ENCODE measurements around the gene MOK.

MOK gene

GRCh38 chr14:102213470-102213869 lies 91.5 kb downstream of the MOK start:
- no peak overlapping the region for H3K4me3 ChIP-seq (ENCODE audit: low read depth, low read length)
- TF ChIP-seq, protein P1, sequence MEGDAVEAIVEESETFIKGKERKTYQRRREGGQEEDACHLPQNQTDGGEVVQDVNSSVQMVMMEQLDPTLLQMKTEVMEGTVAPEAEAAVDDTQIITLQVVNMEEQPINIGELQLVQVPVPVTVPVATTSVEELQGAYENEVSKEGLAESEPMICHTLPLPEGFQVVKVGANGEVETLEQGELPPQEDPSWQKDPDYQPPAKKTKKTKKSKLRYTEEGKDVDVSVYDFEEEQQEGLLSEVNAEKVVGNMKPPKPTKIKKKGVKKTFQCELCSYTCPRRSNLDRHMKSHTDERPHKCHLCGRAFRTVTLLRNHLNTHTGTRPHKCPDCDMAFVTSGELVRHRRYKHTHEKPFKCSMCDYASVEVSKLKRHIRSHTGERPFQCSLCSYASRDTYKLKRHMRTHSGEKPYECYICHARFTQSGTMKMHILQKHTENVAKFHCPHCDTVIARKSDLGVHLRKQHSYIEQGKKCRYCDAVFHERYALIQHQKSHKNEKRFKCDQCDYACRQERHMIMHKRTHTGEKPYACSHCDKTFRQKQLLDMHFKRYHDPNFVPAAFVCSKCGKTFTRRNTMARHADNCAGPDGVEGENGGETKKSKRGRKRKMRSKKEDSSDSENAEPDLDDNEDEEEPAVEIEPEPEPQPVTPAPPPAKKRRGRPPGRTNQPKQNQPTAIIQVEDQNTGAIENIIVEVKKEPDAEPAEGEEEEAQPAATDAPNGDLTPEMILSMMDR (IDR thresholded peaks at IDR 0.05; ENCODE audit: low read depth, low read length) = no peak
- TF ChIP-seq POLR2A (IDR thresholded peaks at IDR 0.05; ENCODE audit: extremely low read depth, insufficient read length) (no peak), MYC (IDR thresholded peaks at IDR 0.05; ENCODE audit: low read depth, low read length) (no peak)
- TF ChIP-seq, protein P2, sequence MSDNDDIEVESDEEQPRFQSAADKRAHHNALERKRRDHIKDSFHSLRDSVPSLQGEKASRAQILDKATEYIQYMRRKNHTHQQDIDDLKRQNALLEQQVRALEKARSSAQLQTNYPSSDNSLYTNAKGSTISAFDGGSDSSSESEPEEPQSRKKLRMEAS (IDR thresholded peaks at IDR 0.05; ENCODE audit: low read depth, low read length) = no peak
- DNase-seq (ENCODE audit: low read depth) = no peak

DNA sequence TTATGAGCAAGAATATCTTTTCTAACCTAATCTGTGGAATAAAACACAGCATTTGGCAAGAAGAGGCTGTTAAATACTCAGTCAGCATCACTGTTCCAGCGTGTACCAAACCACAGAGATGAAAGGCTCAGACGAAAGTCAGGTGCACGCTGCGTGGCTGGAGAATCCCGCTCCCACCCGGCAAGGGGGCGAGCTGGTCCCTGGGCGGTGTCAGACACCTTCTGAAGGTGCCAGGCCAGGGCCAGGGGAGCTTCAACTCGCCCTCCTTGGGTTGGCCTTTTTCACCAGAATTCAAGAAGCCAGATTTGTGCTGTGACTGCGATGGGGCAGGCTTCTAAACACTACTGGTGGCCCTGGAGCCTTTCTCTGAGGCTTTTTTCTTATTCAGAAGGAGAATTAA lies 92.1 kb downstream of the MOK start:
- H3K4me3 ChIP-seq (ENCODE audit: low read depth, low read length) = no peak overlapping the region
- DNase-seq (ENCODE audit: low read depth) = no peak
- TF ChIP-seq, protein P1 (IDR thresholded peaks at IDR 0.05; ENCODE audit: low read depth, low read length) = no peak
- TF ChIP-seq, protein P2 (IDR thresholded peaks at IDR 0.05; ENCODE audit: low read depth, low read length) = no peak
- TF ChIP-seq MYC (IDR thresholded peaks at IDR 0.05; ENCODE audit: low read depth, low read length) (no peak), POLR2A (IDR thresholded peaks at IDR 0.05; ENCODE audit: extremely low read depth, insufficient read length) (no peak)

DNA sequence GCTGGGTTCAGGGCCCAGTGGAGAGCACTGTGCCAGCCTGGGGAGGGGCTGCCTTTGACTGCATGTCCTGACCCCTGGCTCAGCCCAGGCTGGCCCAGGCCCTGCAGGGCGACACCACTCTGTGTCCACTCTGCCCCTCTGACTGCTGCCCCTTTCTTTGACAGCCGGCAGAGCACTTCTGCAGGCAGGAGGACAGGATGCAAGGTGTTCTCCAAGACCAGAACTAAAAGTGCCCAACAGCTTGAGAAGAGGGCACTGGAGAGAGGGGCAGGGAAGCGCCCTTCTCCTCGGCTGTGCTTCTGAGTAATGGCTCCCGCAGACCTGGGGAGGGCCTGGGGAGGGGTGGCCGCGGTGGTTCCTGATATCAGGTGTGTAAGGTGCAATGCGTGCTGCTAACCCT lies 92.6 kb downstream of the MOK start:
- H3K4me3 ChIP-seq (ENCODE audit: low read depth, low read length) = no peak overlapping the region
- DNase-seq (ENCODE audit: low read depth) = no peak
- TF ChIP-seq, protein P2 (IDR thresholded peaks at IDR 0.05; ENCODE audit: low read depth, low read length) = no peak
- TF ChIP-seq, protein P1 (IDR thresholded peaks at IDR 0.05; ENCODE audit: low read depth, low read length) = no peak
- TF ChIP-seq MYC (IDR thresholded peaks at IDR 0.05; ENCODE audit: low read depth, low read length) = no peak
- no peak for TF ChIP-seq POLR2A (IDR thresholded peaks at IDR 0.05; ENCODE audit: extremely low read depth, insufficient read length)

DNA sequence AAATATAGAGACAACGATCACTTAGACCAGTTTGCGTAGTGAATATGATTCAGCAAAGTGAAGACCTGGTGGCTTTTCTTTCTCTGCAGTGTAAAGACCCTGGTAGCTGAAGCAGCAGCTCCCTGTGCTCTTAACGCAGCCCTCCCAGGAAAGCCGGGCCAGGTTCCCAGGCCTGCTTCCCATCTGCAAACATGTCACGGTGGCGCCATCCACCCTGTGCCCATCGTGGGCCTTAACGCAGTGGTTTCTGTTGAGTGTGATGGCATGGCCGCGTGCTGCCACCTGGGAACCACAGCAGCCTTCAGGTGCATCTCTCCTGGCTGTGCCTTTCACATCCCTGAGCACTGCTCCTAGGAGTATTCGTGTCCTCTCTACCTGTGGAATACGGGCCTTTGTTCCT lies 93.7 kb downstream of the MOK start:
- H3K4me3 ChIP-seq (ENCODE audit: low read depth, low read length) = peak overlapping the region; percentile 35
- TF ChIP-seq, protein P1 (IDR thresholded peaks at IDR 0.05; ENCODE audit: low read depth, low read length) = no peak
- no peak for TF ChIP-seq POLR2A (IDR thresholded peaks at IDR 0.05; ENCODE audit: extremely low read depth, insufficient read length)
- TF ChIP-seq, protein P2 (IDR thresholded peaks at IDR 0.05; ENCODE audit: low read depth, low read length) = no peak
- no peak for TF ChIP-seq MYC (IDR thresholded peaks at IDR 0.05; ENCODE audit: low read depth, low read length)
- no peak for DNase-seq (ENCODE audit: low read depth)

DNA sequence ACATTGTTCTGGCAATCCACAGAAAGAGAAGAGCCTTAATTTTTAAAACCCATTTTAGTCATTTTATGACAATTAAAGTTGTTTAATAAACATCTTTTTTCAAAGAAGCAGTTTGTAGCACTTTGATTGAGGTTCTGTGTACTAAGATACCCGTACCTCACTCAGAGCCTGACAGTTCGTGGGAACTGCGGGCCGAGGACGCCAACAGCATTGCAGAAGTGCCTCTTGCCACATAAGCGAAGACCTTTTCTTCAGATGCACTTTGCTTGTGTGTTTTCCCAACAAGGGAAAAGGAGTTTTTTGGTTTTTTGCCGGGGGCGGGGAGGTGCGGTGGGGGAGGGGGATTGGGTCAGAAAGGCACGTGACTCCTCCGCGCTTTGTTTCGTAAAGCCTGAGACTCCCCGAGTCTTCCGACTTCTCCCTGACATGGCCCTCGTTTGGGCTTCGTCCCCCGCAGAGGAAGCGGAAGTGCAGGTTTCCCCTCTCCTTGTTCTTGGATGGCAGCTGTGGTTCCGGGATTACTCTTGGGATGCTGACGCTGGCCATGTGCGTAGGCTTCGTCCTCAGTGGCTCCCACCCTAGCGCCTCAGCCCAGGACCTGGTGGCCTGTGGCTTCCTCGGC lies 94.4 kb downstream of the MOK start:
- peak overlapping the region; percentile 44 for H3K4me3 ChIP-seq (ENCODE audit: low read depth, low read length)
- DNase-seq (ENCODE audit: low read depth) = peak; percentile 91
- TF ChIP-seq POLR2A (IDR thresholded peaks at IDR 0.05; ENCODE audit: extremely low read depth, insufficient read length) (no peak), MYC (IDR thresholded peaks at IDR 0.05; ENCODE audit: low read depth, low read length) (peak; percentile 83)
- TF ChIP-seq, protein P2 (IDR thresholded peaks at IDR 0.05; ENCODE audit: low read depth, low read length) = peak; percentile 81
- TF ChIP-seq, protein P1 (IDR thresholded peaks at IDR 0.05; ENCODE audit: low read depth, low read length) = no peak

All from NB4 (cell line).